ENCODE measurements around the gene OR4K15.

DNA sequence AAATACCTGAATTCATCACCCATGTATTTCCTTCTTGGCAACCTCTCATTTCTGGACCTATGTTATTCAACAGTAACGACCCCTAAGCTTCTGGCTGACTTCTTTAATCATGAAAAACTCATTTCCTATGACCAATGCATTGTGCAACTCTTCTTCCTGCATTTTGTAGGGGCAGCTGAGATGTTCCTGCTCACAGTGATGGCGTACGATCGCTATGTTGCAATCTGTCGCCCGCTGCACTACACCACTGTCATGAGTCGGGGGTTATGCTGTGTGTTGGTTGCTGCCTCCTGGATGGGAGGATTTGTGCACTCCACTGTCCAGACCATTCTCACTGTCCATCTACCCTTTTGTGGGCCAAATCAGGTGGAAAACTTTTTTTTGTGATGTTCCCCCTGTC lies 26.9 kb downstream of the OR4K15 start:
- TF ChIP-seq, protein P1, sequence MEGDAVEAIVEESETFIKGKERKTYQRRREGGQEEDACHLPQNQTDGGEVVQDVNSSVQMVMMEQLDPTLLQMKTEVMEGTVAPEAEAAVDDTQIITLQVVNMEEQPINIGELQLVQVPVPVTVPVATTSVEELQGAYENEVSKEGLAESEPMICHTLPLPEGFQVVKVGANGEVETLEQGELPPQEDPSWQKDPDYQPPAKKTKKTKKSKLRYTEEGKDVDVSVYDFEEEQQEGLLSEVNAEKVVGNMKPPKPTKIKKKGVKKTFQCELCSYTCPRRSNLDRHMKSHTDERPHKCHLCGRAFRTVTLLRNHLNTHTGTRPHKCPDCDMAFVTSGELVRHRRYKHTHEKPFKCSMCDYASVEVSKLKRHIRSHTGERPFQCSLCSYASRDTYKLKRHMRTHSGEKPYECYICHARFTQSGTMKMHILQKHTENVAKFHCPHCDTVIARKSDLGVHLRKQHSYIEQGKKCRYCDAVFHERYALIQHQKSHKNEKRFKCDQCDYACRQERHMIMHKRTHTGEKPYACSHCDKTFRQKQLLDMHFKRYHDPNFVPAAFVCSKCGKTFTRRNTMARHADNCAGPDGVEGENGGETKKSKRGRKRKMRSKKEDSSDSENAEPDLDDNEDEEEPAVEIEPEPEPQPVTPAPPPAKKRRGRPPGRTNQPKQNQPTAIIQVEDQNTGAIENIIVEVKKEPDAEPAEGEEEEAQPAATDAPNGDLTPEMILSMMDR (IDR thresholded peaks at IDR 0.05), result no peak
- TF ChIP-seq POLR2AphosphoS5 (IDR thresholded peaks at IDR 0.05) (no peak), POLR2A (IDR thresholded peaks at IDR 0.05) (no peak), EP300 (IDR thresholded peaks at IDR 0.05; ENCODE audit: low read depth) (no peak)

All from transverse colon (tissue), 4 donors.